ENCODE measurements around the gene HOXB4. TPM values are rescaled to one million over a fixed set of nuclear protein-coding genes. Genes with fewer than 3 reads are reported as not detected.

The HOXB4 gene
- polyA plus RNA-seq, 1 experiment, result 5.8 TPM

DNA sequence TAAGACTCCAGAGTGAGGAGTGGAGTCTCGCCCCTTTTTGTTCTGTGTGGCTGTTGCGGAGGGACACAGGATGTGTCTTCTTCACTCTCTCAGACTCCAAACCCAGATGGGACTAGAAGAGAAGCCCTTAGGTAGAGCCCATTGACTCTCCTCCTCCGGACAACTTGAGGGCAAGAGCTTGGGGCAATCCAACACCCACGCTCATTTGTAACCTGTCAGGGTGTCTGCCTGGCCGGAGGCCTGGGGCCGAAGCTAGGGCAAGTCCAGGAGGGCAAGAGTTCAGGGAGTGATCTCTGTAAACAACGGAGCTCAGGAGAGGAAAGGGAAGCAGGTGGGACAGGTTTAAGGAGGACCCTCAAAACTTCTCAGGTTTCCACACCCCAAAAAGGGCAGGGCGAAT, 45.9 kb downstream of the HOXB4 start:
- POLR2A ChIA-PET, result no interaction called here
- Histone ChIP-seq H3K9me3 (ENCODE audit: control insufficient read depth, insufficient read depth, low read length) (peaks cover 4% of the 10 kb centered on the region; the same call in 1 of the 2 replicates), H3K27me3 (ENCODE audit: control insufficient read depth, insufficient read depth, low read length) (no peaks in the 10 kb centered on the region), H3K4me3 (ENCODE audit: low read depth, low read length) (no peak overlapping the region), H3K27ac (ENCODE audit: low read depth, low read length) (no peak overlapping the region)
- CTCF ChIA-PET, result no interaction called here
- TF ChIP-seq, protein P1, sequence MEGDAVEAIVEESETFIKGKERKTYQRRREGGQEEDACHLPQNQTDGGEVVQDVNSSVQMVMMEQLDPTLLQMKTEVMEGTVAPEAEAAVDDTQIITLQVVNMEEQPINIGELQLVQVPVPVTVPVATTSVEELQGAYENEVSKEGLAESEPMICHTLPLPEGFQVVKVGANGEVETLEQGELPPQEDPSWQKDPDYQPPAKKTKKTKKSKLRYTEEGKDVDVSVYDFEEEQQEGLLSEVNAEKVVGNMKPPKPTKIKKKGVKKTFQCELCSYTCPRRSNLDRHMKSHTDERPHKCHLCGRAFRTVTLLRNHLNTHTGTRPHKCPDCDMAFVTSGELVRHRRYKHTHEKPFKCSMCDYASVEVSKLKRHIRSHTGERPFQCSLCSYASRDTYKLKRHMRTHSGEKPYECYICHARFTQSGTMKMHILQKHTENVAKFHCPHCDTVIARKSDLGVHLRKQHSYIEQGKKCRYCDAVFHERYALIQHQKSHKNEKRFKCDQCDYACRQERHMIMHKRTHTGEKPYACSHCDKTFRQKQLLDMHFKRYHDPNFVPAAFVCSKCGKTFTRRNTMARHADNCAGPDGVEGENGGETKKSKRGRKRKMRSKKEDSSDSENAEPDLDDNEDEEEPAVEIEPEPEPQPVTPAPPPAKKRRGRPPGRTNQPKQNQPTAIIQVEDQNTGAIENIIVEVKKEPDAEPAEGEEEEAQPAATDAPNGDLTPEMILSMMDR (IDR thresholded peaks at IDR 0.05; ENCODE audit: low read depth, low read length), result no peak
- no peak for DNase-seq (ENCODE audit: low read depth, low spot score)

DNA sequence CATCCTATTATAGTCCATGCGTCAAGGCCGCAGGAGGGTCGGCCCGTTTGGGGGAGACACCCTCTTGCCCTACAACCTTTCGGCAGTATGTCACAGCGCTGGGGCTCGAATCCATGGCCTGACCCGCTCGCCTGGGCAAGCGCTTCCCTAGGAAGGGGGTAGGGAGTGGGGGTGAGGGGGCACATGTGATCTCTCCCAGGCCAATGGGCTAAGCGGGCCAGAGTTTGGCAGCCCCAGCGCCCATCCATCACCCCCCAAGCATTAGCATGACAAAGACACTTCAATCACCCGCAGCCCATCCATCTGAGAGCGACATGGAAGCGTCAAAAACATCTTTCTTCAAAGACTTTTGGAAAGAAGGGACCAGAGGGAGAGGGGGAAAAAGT, 47.3 kb downstream of the HOXB4 start, which contains the start of gene HOXB1:
HOXB1 (minus strand) TSS at position 125 of the 386 bp plus-strand sequence; CDS start at position 18, 107 bp downstream.
- Histone ChIP-seq H3K27me3 (ENCODE audit: control insufficient read depth, insufficient read depth, low read length) (no peaks in the 10 kb centered on the region), H3K27ac (ENCODE audit: low read depth, low read length) (no peak within 1 kb of the TSS), H3K9me3 (ENCODE audit: control insufficient read depth, insufficient read depth, low read length) (peaks cover 4% of the 10 kb centered on the region; the same call in 1 of the 2 replicates), H3K4me3 (ENCODE audit: low read depth, low read length) (no peak within 1 kb of the TSS)
- TF ChIP-seq, protein P1 (IDR thresholded peaks at IDR 0.05; ENCODE audit: low read depth, low read length), result no peak
- ChIA-PET CTCF (no interaction called here), POLR2A (no interaction called here)
- DNase-seq (ENCODE audit: low read depth, low spot score), result no peak

DNA sequence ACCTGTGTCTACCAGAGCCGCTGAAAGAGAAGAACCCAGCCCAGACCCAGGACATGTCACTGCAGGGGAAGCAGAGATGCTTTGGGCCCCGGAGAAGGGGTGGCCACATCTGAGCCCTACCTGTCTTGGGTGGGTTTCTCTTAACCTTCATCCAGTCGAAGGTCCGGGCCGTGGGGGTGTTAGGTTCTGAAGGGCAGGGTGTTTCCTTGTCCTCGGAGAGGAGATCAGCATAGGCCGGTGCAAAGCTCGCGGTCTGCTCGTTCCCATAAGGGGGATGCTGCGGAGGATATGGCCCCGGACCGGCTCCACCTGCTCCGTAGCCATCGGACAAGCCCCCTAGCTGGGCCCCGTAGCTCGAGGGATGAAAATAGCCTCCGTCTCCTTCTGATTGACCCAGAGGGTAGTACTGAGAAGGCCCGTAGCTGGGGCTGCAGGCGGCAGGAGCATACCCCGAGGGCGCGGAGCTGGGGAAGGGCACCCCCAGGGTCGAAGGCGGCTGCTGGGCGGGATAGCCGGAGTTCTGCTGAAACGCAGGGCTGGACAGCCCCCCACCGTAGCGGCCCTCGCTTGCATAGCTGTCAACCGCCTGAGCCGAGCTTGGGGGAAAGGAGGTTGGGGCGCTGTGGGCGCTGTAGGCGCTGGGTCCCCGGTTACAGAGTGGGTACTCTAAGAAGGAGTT, 47.8 kb downstream of the HOXB4 start:
- TF ChIP-seq, protein P1 (IDR thresholded peaks at IDR 0.05; ENCODE audit: low read depth, low read length), result no peak
- peaks cover 4% of the 10 kb centered on the region; the same call in 1 of the 2 replicates for H3K9me3 ChIP-seq (ENCODE audit: control insufficient read depth, insufficient read depth, low read length)
- POLR2A ChIA-PET, result no interaction called here
- no peak overlapping the region for H3K4me3 ChIP-seq (ENCODE audit: low read depth, low read length)
- DNase-seq (ENCODE audit: low read depth, low spot score), result no peak
- no peaks in the 10 kb centered on the region for H3K27me3 ChIP-seq (ENCODE audit: control insufficient read depth, insufficient read depth, low read length)
- CTCF ChIA-PET, result no interaction called here
- H3K27ac ChIP-seq (ENCODE audit: low read depth, low read length), result no peak overlapping the region

DNA sequence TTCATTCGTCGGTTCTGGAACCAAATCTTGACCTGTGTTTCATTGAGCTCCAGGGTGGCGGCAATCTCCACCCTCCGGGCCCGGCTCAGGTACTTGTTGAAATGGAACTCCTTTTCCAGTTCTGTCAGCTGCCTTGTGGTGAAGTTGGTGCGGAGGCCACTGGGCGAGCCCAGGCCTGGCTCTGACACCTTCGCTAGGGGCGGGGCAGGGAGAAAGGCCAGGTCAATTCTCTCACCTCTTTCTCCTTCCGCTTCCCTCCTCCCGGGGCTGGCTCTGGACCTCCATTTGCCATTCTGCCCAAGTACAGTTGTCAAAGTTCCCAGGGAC, 48.5 kb downstream of the HOXB4 start:
- H3K27me3 ChIP-seq (ENCODE audit: control insufficient read depth, insufficient read depth, low read length), result no peaks in the 10 kb centered on the region
- H3K27ac ChIP-seq (ENCODE audit: low read depth, low read length), result no peak overlapping the region
- ChIA-PET POLR2A (no interaction called here), CTCF (interaction anchor here (0.5 kb wide), 1 partner anchor 194 kb away, joined by 3 read pairs; no protein-coding TSS in a partner anchor)
- no peak overlapping the region for H3K4me3 ChIP-seq (ENCODE audit: low read depth, low read length)
- TF ChIP-seq, protein P1 (IDR thresholded peaks at IDR 0.05; ENCODE audit: low read depth, low read length), result no peak
- no peak for DNase-seq (ENCODE audit: low read depth, low spot score)
- peaks cover 4% of the 10 kb centered on the region; the same call in 1 of the 2 replicates for H3K9me3 ChIP-seq (ENCODE audit: control insufficient read depth, insufficient read depth, low read length)

DNA sequence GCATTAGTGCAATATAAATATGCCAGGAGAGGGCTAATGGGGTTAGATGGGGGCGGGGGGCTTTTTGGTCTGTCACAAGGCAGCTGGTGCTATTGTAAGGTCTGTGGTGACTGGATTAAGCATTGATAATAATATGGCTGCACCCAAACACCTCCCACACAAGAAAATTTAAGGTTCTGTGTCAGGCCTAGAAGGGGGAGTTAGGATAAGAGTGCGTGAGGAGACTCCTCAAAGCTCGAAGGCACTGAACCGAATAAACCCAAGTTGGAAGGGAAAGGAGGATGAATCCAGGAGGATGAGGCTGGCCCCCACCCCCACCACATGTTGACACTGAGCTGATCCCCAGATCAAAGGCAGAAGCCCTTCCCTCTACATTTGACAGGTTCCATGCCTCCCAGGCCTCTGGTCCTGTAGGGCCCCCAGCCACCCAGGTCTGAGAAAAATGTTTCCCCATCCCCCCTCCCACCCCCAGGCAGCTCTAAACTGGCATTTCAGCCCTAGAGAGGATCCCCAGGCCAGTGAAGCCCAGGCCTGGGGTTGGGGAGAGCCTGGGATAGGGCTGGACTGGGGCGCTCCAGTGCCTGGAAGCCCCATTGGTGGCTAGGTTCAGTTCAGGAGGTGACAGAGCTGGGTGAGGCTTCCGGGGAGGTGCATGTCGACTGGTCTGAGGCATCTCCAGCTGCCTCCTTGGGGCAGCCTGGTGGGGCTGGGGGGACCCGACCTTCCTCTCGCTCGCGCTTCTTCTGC, 49.0 kb downstream of the HOXB4 start:
- ChIA-PET CTCF (interaction anchor here (0.5 kb wide), 1 partner anchor 193 kb away, joined by 3 read pairs; no protein-coding TSS in a partner anchor), POLR2A (no interaction called here)
- H3K27ac ChIP-seq (ENCODE audit: low read depth, low read length), result no peak overlapping the region
- TF ChIP-seq, protein P1 (IDR thresholded peaks at IDR 0.05; ENCODE audit: low read depth, low read length), result no peak
- no peaks in the 10 kb centered on the region for H3K27me3 ChIP-seq (ENCODE audit: control insufficient read depth, insufficient read depth, low read length)
- DNase-seq (ENCODE audit: low read depth, low spot score), result no peak
- H3K9me3 ChIP-seq (ENCODE audit: control insufficient read depth, insufficient read depth, low read length), result peaks cover 4% of the 10 kb centered on the region; the same call in 1 of the 2 replicates
- H3K4me3 ChIP-seq (ENCODE audit: low read depth, low read length), result no peak overlapping the region
